Prostate gland (tissue), 2 donors: ENCODE measurements around the gene KCNG2.

ENCODE experiments used
- POLR2A ChIP-seq: fragments of 450-650 bp; IDR thresholded peaks from one replicate; pipeline ENCODE4 v1.6.1; 2016; ENCODE audit warnings: antibody characterized with exemption, mild to moderate bottlenecking
- POLR2AphosphoS5 ChIP-seq: sonication (generic); formaldehyde crosslinking; IDR thresholded peaks from one replicate; pipeline ENCODE4 v1.6.1; 2017; ENCODE audit warnings: antibody characterized with exemption
- TF ChIP-seq, protein P1 (sequence below), 4 experiments: fragments of 200-600 bp in 2 of 4; fragments of 450-650 bp in 2 of 4; sonication (generic) in 2 of 4; IDR thresholded peaks; 1 replicate in 3 of 4; 2 replicates in 1 of 4; pipeline ENCODE4 v1.5.1; 2016 to 2019; ENCODE audit warnings: antibody characterized with exemption in 4 of 4, mild to moderate bottlenecking in 2 of 4, moderate library complexity in 2 of 4

GRCh38 chr18:79876497-79876896 is 78.8 kb downstream of the KCNG2 start:
- TF ChIP-seq, protein P1, sequence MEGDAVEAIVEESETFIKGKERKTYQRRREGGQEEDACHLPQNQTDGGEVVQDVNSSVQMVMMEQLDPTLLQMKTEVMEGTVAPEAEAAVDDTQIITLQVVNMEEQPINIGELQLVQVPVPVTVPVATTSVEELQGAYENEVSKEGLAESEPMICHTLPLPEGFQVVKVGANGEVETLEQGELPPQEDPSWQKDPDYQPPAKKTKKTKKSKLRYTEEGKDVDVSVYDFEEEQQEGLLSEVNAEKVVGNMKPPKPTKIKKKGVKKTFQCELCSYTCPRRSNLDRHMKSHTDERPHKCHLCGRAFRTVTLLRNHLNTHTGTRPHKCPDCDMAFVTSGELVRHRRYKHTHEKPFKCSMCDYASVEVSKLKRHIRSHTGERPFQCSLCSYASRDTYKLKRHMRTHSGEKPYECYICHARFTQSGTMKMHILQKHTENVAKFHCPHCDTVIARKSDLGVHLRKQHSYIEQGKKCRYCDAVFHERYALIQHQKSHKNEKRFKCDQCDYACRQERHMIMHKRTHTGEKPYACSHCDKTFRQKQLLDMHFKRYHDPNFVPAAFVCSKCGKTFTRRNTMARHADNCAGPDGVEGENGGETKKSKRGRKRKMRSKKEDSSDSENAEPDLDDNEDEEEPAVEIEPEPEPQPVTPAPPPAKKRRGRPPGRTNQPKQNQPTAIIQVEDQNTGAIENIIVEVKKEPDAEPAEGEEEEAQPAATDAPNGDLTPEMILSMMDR (IDR thresholded peaks at IDR 0.05) = no peak
- TF ChIP-seq POLR2A (no peak), POLR2AphosphoS5 (no peak)
